K562 (cell line): ENCODE measurements around the gene LRRC74B. TPM values are rescaled to one million over a fixed set of nuclear protein-coding genes. Genes with fewer than 3 reads are reported as not detected.

Experiments
- NCOA4 ChIP-seq: fragments of 450-650 bp; IDR thresholded peaks from 2 replicates; pipeline ENCODE4 v1.6.1; 2018; ENCODE audit warnings: mild to moderate bottlenecking; ENCODE audit not compliant: partially characterized antibody
- NEUROD1 ChIP-seq: fragments of 150-350 bp; IDR thresholded peaks from 2 replicates; pipeline ENCODE4 v1.6.1; 2014; ENCODE audit warnings: borderline replicate concordance, low read length, low read depth; ENCODE audit not compliant: partially characterized antibody
- NFE2L1 ChIP-seq: fragments of 450-650 bp; IDR thresholded peaks from 2 replicates; pipeline ENCODE4 v1.6.1; 2016; ENCODE audit warnings: missing genetic modification characterization, low read depth, mild to moderate bottlenecking, missing compliant biosample characterization, moderate library complexity, borderline replicate concordance
- PHTF2 ChIP-seq: fragments of 250-450 bp; sonication (Bioruptor Pico); IDR thresholded peaks from 2 replicates; pipeline ENCODE4 v1.5.0; 2021; ENCODE audit warnings: mild to moderate bottlenecking
- POLR2B ChIP-seq: fragments of 450-650 bp; IDR thresholded peaks from 2 replicates; pipeline ENCODE4 v1.6.1; 2018; ENCODE audit warnings: low read depth; ENCODE audit not compliant: partially characterized antibody
- SMARCA4 ChIP-seq: fragments of 450-650 bp; IDR thresholded peaks from 2 replicates; pipeline ENCODE4 v1.6.1; 2016
- TAF7 ChIP-seq: fragments of 450-650 bp; IDR thresholded peaks from 2 replicates; pipeline ENCODE4 v1.6.1; 2016; ENCODE audit warnings: missing genetic modification characterization, missing compliant biosample characterization
- TBL1XR1 ChIP-seq, 2 experiments: IDR thresholded peaks; 2 replicates each; pipeline ENCODE4 v1.6.1; 2012; ENCODE audit warnings: improper control_type of control experiment in 2 of 2, low read length in 2 of 2, mild to moderate bottlenecking in 1 of 2
- ZNF140 ChIP-seq: fragments of 250-450 bp; sonication (Bioruptor Pico); IDR thresholded peaks from 2 replicates; pipeline ENCODE4 v1.8.0; 2021; ENCODE audit warnings: moderate library complexity, mild to moderate bottlenecking, inconsistent platforms
- ZNF143 ChIP-seq: sonication (generic); formaldehyde crosslinking; IDR thresholded peaks from 2 replicates; pipeline ENCODE4 v1.9.0; 2022; ENCODE audit warnings: mild to moderate bottlenecking, missing genetic modification reagents
- ZNF354B ChIP-seq: fragments of 250-450 bp; sonication (Bioruptor Pico); IDR thresholded peaks from 2 replicates; pipeline ENCODE4 v1.4.0; 2020
- ZNF561 ChIP-seq: fragments of 450-650 bp; formaldehyde crosslinking; conservative IDR thresholded peaks from 2 replicates; pipeline ENCODE4 v1.4.0; 2020; ENCODE audit warnings: mild to moderate bottlenecking, moderate library complexity
- ZNF695 ChIP-seq: fragments of 450-650 bp; formaldehyde crosslinking; IDR thresholded peaks from 2 replicates; pipeline ENCODE4 v1.4.0; 2020; ENCODE audit warnings: mild to moderate bottlenecking, moderate library complexity
- polyA plus RNA-seq, 8 experiments: library from polyadenylated mRNA; depleted of rRNA in 4 of 8; stranded (reverse) in 5 of 8; unstranded in 3 of 8; fragments of >200 nt; fragmentation: Nextera tagmentation in 2 of 8; fragmentation: Illumina TruSeq in 1 of 8; extraction: Ambion mirVana in 2 of 8; extraction: Trizol in 1 of 8; gene quantifications; 2 replicates each; pipeline versions ENCODE4 v1.2.1 to v1.2.3, GENCODE V29; 2011 to 2014; ENCODE audit warnings: inconsistent platforms in 1 of 8, missing spikeins in 1 of 8
- total RNA-seq, 7 experiments: library from RNA; depleted of rRNA in 6 of 7; stranded (reverse); fragments of >200 nt in 6 of 7; fragmentation: Illumina TruSeq in 2 of 7; extraction: Trizol in 2 of 7; gene quantifications; 2 replicates each; pipeline versions ENCODE4 v1.2.1 to v1.2.3, GENCODE V29; 2011 to 2021; ENCODE audit warnings: low replicate concordance in 1 of 7
- TF ChIP-seq, protein P1 (sequence below): fragments of 450-650 bp; IDR thresholded peaks from 2 replicates; pipeline ENCODE4 v1.6.1; 2016; ENCODE audit warnings: borderline replicate concordance
- TF ChIP-seq, protein P2 (sequence below): fragments of 450-650 bp; formaldehyde crosslinking; IDR thresholded peaks from 2 replicates; pipeline ENCODE4 v1.4.0; 2020; ENCODE audit warnings: mild to moderate bottlenecking, mixed read lengths
- TF ChIP-seq, protein P3 (sequence below): sonication (generic); formaldehyde crosslinking; IDR thresholded peaks from 2 replicates; pipeline ENCODE4 v1.8.0; 2022; ENCODE audit warnings: mild to moderate bottlenecking, missing genetic modification reagents
- TF ChIP-seq, protein P4 (sequence below), 2 experiments: IDR thresholded peaks in 1 of 2; conservative IDR thresholded peaks in 1 of 2; 2 replicates each; pipeline ENCODE4 v1.6.1; 2016; ENCODE audit warnings: low read depth in 2 of 2, mild to moderate bottlenecking in 1 of 2, missing compliant biosample characterization in 1 of 2, missing genetic modification characterization in 1 of 2, moderate library complexity in 1 of 2
- TF ChIP-seq, protein P5 (sequence below): fragments of 250-450 bp; sonication (Bioruptor Pico); IDR thresholded peaks from 2 replicates; pipeline ENCODE4 v1.5.0; 2021; ENCODE audit warnings: mild to moderate bottlenecking, moderate library complexity

LRRC74B gene
- total and polyA plus RNA-seq, 9 of the 15 experiments (the other 6 are each of a cell fraction or from before 2014, with no cell fraction given): not detected

DNA sequence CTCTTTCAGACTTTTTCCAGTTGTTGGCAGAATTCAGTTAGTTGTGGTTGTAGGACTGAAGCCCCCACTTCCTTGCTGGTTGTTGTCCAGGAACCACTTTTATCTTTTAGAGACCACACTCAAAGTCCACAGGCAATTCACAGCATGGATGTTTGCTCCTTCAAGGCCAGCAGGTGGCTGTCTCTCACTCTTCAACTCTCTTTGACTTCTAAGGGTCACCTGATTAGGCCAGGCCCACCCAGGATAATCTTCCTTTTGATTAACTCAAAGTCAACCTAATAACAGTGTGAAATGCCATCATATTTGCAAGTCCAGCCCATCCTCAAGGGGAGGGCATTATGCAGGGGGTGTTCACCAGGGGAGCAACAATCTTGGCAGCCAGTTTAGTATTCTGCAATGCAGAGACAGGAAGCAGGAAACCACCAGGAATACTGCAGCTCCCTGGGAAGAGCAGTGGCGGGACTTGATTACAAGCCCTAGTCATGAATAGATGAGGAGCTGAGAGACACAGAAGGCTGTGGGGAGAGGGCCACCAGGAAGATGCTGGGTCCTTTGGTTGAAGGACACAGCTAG lies 52.4 kb downstream of the LRRC74B start (continued):
- TF ChIP-seq, protein P1, sequence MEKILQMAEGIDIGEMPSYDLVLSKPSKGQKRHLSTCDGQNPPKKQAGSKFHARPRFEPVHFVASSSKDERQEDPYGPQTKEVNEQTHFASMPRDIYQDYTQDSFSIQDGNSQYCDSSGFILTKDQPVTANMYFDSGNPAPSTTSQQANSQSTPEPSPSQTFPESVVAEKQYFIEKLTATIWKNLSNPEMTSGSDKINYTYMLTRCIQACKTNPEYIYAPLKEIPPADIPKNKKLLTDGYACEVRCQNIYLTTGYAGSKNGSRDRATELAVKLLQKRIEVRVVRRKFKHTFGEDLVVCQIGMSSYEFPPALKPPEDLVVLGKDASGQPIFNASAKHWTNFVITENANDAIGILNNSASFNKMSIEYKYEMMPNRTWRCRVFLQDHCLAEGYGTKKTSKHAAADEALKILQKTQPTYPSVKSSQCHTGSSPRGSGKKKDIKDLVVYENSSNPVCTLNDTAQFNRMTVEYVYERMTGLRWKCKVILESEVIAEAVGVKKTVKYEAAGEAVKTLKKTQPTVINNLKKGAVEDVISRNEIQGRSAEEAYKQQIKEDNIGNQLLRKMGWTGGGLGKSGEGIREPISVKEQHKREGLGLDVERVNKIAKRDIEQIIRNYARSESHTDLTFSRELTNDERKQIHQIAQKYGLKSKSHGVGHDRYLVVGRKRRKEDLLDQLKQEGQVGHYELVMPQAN: no peak
- no peak for TF ChIP-seq ZNF140 (CRISPR knock-in tag)
- no peak for TF ChIP-seq ZNF695 (CRISPR knock-in tag)
- TF ChIP-seq PHTF2 (CRISPR knock-in tag): 0 out of 2 replicates have a peak, but pooled peaks have one; percentile 58
- TF ChIP-seq, protein P2, sequence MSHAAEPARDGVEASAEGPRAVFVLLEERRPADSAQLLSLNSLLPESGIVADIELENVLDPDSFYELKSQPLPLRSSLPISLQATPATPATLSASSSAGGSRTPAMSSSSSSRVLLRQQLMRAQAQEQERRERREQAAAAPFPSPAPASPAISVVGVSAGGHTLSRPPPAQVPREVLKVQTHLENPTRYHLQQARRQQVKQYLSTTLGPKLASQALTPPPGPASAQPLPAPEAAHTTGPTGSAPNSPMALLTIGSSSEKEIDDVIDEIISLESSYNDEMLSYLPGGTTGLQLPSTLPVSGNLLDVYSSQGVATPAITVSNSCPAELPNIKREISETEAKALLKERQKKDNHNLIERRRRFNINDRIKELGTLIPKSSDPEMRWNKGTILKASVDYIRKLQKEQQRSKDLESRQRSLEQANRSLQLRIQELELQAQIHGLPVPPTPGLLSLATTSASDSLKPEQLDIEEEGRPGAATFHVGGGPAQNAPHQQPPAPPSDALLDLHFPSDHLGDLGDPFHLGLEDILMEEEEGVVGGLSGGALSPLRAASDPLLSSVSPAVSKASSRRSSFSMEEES (CRISPR knock-in tag): peak; percentile 28; the same call in 1 of the 2 replicates
- TF ChIP-seq NFE2L1: no peak
- TF ChIP-seq NEUROD1: no peak
- TF ChIP-seq SMARCA4: no peak
- no peak for TF ChIP-seq TBL1XR1 (IDR thresholded peaks at IDR 0.05; ENCODE audit: low read length in 2 of 2)
- TF ChIP-seq, protein P3, sequence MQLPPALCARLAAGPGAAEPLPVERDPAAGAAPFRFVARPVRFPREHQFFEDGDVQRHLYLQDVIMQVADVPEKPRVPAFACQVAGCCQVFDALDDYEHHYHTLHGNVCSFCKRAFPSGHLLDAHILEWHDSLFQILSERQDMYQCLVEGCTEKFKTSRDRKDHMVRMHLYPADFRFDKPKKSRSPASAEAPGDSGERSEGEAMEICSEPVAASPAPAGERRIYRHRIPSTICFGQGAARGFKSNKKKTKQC (CRISPR knock-in tag): peak; percentile 83
- no peak for TF ChIP-seq POLR2B
- no peak for TF ChIP-seq ZNF143 (CRISPR knock-in tag)
- TF ChIP-seq NCOA4: no peak
- no peak for TF ChIP-seq TAF7 (tag)
- TF ChIP-seq ZNF354B (CRISPR knock-in tag): no peak
- TF ChIP-seq, protein P4, sequence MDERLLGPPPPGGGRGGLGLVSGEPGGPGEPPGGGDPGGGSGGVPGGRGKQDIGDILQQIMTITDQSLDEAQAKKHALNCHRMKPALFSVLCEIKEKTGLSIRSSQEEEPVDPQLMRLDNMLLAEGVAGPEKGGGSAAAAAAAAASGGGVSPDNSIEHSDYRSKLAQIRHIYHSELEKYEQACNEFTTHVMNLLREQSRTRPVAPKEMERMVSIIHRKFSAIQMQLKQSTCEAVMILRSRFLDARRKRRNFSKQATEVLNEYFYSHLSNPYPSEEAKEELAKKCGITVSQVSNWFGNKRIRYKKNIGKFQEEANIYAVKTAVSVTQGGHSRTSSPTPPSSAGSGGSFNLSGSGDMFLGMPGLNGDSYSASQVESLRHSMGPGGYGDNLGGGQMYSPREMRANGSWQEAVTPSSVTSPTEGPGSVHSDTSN (CRISPR knock-in tag; IDR thresholded peaks at IDR 0.05; ENCODE audit: low read depth): no peak
- TF ChIP-seq, protein P4 (tag; conservative IDR thresholded peaks at IDR 0.05; ENCODE audit: low read depth): no peak
- TF ChIP-seq ZNF561 (CRISPR knock-in tag): no peak
- TF ChIP-seq, protein P5, sequence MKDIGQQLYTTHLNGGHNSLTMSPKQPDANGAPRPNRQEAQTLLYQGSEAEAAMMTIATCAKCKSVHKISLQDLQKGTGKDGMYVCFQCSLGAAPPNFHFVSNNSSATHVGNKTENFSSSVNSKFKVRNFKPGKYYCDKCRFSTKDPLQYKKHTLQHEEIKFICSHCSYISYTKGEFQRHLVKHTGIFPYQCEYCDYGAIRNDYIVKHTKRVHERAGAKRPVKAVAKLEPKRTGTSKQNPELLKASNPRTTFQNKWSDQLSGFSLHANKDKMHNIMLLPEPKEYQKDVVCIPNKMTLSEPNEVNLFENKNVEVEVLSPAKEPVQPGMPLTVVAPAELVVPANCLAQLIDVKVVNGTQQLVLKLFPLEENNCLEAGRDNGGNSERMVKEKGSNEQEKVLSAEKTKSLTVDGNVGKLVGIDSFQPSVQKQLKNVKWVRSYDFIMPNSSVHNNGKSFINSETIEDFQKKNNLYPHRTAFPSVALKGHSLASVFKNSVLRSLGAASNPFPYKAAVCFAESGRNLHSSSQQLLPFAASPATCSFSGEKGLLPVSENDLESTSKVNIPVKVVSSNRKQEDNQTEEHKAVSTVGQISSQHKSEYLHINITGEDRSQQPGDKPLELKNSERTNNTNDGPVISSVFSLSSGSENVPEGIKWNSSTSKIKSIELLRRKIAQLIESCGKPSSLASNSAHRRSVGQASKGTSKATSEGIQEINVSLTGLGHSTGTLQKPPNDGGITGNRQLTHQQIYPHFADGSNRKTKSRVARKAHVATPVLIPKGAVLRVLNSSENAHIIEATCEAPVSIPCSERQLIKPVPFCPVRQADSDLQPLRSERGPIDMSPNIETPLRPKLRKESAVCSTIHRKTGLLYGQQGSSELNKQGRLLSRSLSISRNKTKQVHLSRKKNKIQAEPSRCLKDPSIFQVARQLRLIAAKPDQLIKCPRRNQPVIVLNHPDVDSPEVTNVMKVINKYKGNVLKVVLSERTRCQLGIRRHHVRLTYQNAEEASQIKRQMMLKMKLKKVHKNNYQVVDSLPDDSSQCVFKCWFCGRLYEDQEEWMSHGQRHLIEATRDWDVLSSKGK (CRISPR knock-in tag): no peak
